GM13976 (cell line): ENCODE data around the gene TAS2R40.

Source experiments
- DNase-seq: peaks from one replicate; pipeline ENCODE4 v3.0.0; 2012; ENCODE audit warnings: low spot score
- in situ Hi-C: fragments of 300-500 bp; cut with MboI; formaldehyde crosslinking; loops from one replicate; pipeline ENCODE4 v1.12.0; 2022; ENCODE audit warnings: low sequenced_read_pairs, mixed read lengths, inconsistent platforms; ENCODE audit not compliant: unreplicated experiment
- TF ChIP-seq, protein P1 (sequence below): IDR thresholded peaks from 2 replicates; pipeline ENCODE4 v1.5.1; 2012; ENCODE audit warnings: borderline replicate concordance, mild to moderate bottlenecking; ENCODE audit not compliant: insufficient read depth; ENCODE audit errors: extremely low read depth, missing control alignments, control extremely low read depth

Gene TAS2R40

GRCh38 chr7:143250822-143251221 is 29.0 kb downstream of the TAS2R40 start:
- DNase-seq: no peak
- in situ Hi-C loops: loop anchor here (25.0 kb wide), 1 partner anchor 586 kb away; no protein-coding TSS in a partner anchor

GRCh38 chr7:143252006-143252405 is 30.2 kb downstream of the TAS2R40 start:
- in situ Hi-C loops: loop anchor here (25.0 kb wide), 1 partner anchor 585 kb away; no protein-coding TSS in a partner anchor
- TF ChIP-seq, protein P1, sequence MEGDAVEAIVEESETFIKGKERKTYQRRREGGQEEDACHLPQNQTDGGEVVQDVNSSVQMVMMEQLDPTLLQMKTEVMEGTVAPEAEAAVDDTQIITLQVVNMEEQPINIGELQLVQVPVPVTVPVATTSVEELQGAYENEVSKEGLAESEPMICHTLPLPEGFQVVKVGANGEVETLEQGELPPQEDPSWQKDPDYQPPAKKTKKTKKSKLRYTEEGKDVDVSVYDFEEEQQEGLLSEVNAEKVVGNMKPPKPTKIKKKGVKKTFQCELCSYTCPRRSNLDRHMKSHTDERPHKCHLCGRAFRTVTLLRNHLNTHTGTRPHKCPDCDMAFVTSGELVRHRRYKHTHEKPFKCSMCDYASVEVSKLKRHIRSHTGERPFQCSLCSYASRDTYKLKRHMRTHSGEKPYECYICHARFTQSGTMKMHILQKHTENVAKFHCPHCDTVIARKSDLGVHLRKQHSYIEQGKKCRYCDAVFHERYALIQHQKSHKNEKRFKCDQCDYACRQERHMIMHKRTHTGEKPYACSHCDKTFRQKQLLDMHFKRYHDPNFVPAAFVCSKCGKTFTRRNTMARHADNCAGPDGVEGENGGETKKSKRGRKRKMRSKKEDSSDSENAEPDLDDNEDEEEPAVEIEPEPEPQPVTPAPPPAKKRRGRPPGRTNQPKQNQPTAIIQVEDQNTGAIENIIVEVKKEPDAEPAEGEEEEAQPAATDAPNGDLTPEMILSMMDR: no peak
- no peak for DNase-seq

More at GRCh38 chr7:143250822-143251221, 29.0 kb downstream of the TAS2R40 start:
- TF ChIP-seq, protein P1: no peak

DNA sequence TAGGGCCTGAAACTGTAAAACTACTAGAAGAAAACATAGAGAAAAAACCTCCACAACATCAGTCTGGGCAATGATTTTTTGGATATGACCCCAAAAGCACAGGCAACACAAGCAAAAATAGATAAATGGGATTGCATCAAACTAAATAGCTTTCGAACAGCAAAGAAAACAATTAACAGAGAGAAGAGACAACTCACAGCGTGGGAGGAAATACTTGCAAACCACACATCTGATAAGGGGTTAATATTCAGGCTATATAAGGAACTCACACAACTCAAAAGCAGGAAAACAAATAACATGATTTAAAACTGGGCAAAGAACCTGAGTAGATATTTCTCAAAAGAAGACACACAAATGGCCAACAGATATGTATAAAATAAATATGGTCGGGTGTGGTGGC is 33.7 kb downstream of the TAS2R40 start:
- in situ Hi-C loops: loop anchor here (25.0 kb wide), 1 partner anchor 582 kb away; no protein-coding TSS in a partner anchor
- TF ChIP-seq, protein P1: no peak
- DNase-seq: no peak

DNA sequence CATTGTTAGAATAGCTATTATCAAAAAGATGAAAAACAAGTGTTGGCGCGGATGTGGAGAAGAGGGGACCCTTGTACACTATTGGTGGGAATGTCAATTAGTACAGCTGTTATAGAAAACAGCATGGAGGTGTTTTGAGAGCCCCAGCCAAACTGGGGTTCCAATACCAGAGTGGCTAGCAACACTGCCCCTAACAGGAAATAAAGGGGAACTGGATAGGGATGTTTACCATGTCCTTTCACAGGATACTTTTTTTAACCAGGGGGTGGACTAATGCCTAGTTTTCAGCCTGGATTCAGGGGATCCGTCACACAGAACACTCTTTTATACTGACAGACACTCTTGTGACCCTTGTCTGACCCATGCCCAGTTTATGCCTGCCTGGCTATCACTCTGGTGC is 34.5 kb downstream of the TAS2R40 start:
- in situ Hi-C loops: loop anchor here (25.0 kb wide), 1 partner anchor 581 kb away; no protein-coding TSS in a partner anchor
- TF ChIP-seq, protein P1: no peak
- DNase-seq: no peak

DNA sequence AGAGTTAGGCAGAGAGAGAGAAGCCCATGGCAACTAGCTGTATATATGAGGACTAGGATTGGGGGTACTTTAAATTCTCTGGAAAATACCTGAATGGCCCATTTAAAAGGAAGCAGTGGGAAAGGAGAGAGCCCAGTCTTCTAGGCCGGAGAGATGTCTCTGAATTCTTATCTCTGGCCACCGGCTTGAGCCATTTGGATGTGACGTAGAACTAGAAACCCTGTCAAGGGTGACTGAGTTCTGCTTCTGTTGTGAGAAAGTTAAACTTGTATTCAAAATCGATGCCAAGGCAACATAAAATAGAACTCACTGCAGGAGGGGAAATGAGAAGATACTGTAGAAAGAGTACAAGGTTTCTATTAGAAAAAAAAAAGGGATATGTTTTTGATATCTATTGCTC is 35.1 kb downstream of the TAS2R40 start:
- DNase-seq: no peak
- TF ChIP-seq, protein P1: no peak
- in situ Hi-C loops: loop anchor here (25.0 kb wide), 1 partner anchor 580 kb away; no protein-coding TSS in a partner anchor

DNA sequence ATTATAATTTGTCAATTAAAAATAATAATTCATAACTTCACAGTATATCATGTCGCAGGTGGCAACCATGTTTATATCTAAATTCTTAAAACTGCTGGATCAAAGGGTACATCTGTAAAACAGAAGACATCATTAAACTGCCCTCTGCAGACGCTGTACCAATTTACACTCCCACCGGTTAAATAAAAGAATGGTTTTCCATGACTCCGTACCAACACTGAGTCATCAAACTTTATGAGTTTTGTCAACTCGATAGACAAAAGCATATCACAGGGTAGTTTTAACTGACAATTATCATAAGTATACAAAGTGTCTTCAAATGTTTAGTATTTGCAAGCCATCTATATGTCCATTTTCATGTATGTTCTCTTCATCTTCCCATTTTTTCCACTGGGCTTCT is 35.7 kb downstream of the TAS2R40 start:
- TF ChIP-seq, protein P1: no peak
- in situ Hi-C loops: loop anchor here (25.0 kb wide), 1 partner anchor 580 kb away; no protein-coding TSS in a partner anchor
- no peak for DNase-seq

DNA sequence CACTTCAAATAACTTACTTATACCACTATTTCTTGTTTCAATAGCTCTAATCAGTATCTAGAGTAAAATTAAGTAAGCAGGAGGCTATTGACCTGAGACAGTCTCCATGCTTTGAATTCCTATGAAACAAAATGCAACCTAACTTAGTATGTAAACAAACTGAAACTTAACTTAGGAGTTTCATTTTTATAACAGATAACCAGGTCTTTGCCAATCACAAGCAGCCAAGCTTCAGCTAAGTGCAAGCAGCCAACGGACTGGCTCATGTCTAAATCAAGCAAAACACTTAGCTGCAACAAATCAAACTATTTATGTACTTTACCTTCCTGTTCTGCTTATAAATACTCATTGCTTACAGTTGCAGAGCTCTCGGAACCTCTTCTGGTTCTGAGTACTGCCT is 37.0 kb downstream of the TAS2R40 start:
- TF ChIP-seq, protein P1: no peak
- DNase-seq: no peak
- in situ Hi-C loops: loop anchor here (25.0 kb wide), 1 partner anchor 578 kb away; no protein-coding TSS in a partner anchor
